Right lobe of liver (tissue), 4 donors: ENCODE measurements around the gene KDM8.

Experiments used
- POLR2A ChIP-seq: fragments of 450-650 bp; IDR thresholded peaks from one replicate; pipeline ENCODE4 v1.6.1; 2017; ENCODE audit warnings: antibody characterized with exemption, mild to moderate bottlenecking
- TF ChIP-seq, protein P1 (sequence below), 4 donors: fragments of 200-600 bp in 3 of 4; fragments of 450-650 bp in 1 of 4; IDR thresholded peaks; one replicate each; pipeline versions ENCODE4 v1.5.1 to v1.8.0; 2016 to 2022; ENCODE audit warnings: antibody characterized with exemption in 4 of 4, mild to moderate bottlenecking in 2 of 4
- donor health status: DM: no; HTN: no; CAD: no.
- donor health status: DM: no; HTN: no; CAD: no.
- donor health status: DM: no; HTN: yes; CAD: no.

DNA sequence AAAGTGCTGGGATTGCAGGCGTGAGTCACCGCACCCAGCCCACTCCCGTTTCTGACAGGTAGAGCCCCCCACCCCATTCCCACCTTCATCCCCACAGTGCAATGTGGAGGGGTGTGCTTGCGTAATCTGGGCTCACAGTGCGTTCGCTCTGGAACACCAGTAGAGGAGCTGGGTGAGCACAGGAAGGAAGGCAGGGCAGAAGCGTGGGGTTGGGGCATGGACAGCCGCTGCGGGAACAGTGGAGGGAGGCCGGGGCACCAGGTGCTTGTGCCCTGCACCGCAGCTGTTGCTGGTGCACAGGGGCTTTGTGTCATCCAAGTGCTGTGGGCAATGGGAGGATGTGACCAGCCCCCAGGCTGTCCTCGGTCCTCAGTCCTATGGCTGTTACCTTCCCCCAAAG is 24.7 kb downstream of the KDM8 start:
- TF ChIP-seq, protein P1, sequence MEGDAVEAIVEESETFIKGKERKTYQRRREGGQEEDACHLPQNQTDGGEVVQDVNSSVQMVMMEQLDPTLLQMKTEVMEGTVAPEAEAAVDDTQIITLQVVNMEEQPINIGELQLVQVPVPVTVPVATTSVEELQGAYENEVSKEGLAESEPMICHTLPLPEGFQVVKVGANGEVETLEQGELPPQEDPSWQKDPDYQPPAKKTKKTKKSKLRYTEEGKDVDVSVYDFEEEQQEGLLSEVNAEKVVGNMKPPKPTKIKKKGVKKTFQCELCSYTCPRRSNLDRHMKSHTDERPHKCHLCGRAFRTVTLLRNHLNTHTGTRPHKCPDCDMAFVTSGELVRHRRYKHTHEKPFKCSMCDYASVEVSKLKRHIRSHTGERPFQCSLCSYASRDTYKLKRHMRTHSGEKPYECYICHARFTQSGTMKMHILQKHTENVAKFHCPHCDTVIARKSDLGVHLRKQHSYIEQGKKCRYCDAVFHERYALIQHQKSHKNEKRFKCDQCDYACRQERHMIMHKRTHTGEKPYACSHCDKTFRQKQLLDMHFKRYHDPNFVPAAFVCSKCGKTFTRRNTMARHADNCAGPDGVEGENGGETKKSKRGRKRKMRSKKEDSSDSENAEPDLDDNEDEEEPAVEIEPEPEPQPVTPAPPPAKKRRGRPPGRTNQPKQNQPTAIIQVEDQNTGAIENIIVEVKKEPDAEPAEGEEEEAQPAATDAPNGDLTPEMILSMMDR (IDR thresholded peaks at IDR 0.05), result no peak
- TF ChIP-seq POLR2A, result no peak
